ENCODE measurements around the gene AVPR1B.

The AVPR1B gene

DNA sequence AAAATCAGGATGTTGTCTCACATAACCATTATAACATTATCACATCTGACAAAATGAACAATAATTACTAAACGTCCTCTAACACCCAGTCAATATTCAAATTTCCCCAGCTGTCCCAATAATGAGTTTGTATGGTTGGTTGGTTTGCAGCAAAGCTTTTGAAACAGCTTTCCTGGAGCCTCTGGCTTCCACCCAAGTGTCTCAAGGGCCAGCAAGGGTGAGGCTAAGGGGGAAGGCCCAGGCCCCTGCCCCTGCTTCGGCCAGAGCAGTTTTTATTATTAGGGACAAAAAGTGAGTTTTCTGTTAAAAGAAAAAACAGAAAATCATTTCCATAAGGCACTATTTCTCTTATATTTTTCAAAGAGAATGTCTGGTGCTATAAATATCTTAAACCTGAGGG lies 19.1 kb upstream of the AVPR1B start:
- H3K4me1 ChIP-seq, result no peaks in the 10 kb centered on the region
- H3K4me3 ChIP-seq (ENCODE audit: low read depth, low read length), result no peak overlapping the region
- no peaks in the 10 kb centered on the region for H3K36me3 ChIP-seq
- TF ChIP-seq, protein P1, sequence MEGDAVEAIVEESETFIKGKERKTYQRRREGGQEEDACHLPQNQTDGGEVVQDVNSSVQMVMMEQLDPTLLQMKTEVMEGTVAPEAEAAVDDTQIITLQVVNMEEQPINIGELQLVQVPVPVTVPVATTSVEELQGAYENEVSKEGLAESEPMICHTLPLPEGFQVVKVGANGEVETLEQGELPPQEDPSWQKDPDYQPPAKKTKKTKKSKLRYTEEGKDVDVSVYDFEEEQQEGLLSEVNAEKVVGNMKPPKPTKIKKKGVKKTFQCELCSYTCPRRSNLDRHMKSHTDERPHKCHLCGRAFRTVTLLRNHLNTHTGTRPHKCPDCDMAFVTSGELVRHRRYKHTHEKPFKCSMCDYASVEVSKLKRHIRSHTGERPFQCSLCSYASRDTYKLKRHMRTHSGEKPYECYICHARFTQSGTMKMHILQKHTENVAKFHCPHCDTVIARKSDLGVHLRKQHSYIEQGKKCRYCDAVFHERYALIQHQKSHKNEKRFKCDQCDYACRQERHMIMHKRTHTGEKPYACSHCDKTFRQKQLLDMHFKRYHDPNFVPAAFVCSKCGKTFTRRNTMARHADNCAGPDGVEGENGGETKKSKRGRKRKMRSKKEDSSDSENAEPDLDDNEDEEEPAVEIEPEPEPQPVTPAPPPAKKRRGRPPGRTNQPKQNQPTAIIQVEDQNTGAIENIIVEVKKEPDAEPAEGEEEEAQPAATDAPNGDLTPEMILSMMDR (IDR thresholded peaks at IDR 0.05; ENCODE audit: low read depth, low read length), result no peak
- DNase-seq, result no peak
- H3K9me3 ChIP-seq, result no peaks in the 10 kb centered on the region
- H3K27me3 ChIP-seq, result peaks cover 8% of the 10 kb centered on the region

DNA sequence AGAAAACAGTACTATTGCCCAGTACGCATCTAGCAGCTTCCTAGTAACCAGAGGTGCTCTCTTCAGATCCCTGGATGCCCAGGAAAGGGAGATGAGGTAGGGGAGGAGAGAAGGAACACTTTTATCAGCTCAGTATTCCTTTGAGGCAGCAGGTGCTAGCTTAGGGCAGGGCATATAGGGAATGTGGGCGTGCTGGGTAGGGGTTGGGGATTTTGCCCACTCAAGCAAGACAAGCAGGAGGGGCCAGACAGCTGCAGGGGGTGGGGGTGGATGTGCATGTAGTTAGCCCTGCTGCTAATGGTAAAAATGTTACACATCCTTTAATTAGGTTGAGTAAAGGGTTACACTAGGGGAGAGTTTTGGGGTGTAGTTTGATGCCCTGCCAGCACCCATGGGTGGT lies 18.1 kb upstream of the AVPR1B start:
- Histone ChIP-seq H3K4me3 (ENCODE audit: low read depth, low read length) (no peak overlapping the region), H3K36me3 (no peaks in the 10 kb centered on the region), H3K4me1 (no peaks in the 10 kb centered on the region), H3K9me3 (no peaks in the 10 kb centered on the region), H3K27me3 (peaks cover 5% of the 10 kb centered on the region; the same call in 1 of the 2 replicates)
- no peak for DNase-seq
- TF ChIP-seq, protein P1 (IDR thresholded peaks at IDR 0.05; ENCODE audit: low read depth, low read length), result no peak

DNA sequence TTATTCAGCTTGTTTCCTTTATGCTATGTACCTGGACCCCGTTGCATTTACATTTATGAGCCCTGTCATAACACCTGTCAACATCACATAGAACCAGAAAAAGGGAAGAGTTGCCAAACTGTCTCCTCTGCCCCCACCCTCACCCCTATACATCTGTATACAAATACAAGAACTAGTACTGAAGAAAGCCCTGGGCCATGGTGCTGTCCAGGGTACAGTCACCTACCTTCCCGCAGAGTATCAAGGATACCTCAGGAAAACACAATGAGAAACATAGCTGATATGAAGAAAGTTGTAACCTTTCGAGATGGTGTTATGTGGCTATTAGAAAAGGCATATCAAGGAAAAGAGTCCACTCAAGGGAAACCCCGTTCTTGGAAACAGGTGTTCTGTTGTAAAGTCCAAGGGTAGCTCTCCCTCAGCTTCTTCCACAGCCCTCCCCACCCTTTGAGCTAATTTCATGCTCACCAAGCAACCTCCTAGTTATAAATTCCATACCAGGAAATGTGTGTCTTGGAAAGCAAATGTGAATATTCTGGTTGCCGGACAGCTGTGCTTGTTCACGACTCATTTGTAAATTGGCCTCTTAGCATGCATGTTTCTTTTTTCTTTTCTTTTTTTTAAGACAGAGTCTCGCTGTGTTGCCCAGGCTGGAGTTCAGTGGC lies 16.7 kb upstream of the AVPR1B start:
- Histone ChIP-seq H3K4me3 (ENCODE audit: low read depth, low read length) (no peak overlapping the region), H3K9me3 (no peaks in the 10 kb centered on the region), H3K36me3 (no peaks in the 10 kb centered on the region), H3K27me3 (no peaks in the 10 kb centered on the region), H3K4me1 (no peaks in the 10 kb centered on the region)
- no peak for DNase-seq
- TF ChIP-seq, protein P1 (IDR thresholded peaks at IDR 0.05; ENCODE audit: low read depth, low read length), result no peak

DNA sequence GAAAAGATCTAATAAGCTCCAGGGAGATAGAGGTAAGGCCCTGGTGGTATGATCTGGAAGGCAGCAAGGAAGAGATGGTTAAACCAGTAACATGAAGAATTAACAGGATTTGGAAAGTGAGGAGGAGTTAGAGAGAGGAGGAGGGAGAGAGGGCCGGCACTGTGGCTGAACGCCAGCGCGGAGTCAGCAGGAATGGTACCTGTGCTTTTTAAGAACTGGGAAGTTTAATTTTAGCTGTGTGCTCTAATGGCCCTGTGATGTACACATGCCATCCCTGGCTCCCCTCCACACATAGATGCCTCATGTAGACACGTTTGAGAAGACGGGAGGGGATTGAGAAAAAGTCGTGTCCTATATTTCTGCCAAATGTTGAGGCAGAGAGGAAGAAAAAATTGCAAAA lies 13.8 kb upstream of the AVPR1B start:
- Histone ChIP-seq H3K9me3 (no peaks in the 10 kb centered on the region), H3K36me3 (no peaks in the 10 kb centered on the region), H3K27me3 (peaks cover 20% of the 10 kb centered on the region), H3K4me3 (ENCODE audit: low read depth, low read length) (no peak overlapping the region), H3K4me1 (no peaks in the 10 kb centered on the region)
- TF ChIP-seq, protein P1 (IDR thresholded peaks at IDR 0.05; ENCODE audit: low read depth, low read length), result no peak
- no peak for DNase-seq

DNA sequence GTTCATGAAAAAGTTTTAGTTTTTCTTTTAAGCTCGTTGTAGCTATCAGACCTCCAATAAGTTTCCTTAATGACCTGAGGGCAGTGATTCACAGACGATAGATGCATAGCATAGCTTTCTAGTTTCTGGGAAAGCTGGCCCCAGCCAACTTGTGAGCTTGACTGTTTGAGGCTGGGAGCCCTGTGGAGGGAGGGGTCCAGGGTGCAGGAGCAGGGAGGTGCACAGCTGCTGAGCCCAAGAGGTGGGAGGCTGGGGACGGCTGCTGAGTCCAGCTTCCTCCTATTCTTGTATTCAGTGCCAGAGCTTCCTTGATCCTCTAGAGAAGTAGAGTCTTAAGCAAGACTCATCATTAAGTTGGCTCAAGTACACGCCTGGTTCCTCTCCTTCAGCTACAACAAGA lies 11.0 kb upstream of the AVPR1B start:
- H3K4me3 ChIP-seq (ENCODE audit: low read depth, low read length), result no peak overlapping the region
- peaks cover 20% of the 10 kb centered on the region for H3K27me3 ChIP-seq
- no peak for DNase-seq
- H3K9me3 ChIP-seq, result no peaks in the 10 kb centered on the region
- TF ChIP-seq, protein P1 (IDR thresholded peaks at IDR 0.05; ENCODE audit: low read depth, low read length), result no peak
- no peaks in the 10 kb centered on the region for H3K36me3 ChIP-seq
- no peaks in the 10 kb centered on the region for H3K4me1 ChIP-seq

DNA sequence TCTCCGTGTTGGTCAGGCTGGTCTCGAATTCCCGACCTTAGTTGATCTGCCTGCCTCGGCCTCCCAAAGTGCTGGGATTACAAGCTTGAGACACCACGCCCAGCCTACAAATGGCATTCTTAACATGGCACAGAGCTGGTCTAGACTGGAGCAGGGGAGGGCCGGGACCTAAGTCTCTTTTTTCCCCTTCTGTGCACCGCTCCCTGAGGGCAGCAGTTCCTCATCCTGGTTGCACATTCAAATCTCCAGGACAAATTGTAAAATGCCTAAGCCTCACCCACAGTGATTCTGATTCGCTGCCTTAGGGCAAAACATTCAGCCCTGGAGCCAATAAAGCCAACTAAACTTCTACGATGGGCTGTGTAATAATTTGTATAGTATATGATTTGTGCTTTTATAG lies 10.1 kb upstream of the AVPR1B start:
- no peak for DNase-seq
- Histone ChIP-seq H3K9me3 (no peaks in the 10 kb centered on the region), H3K27me3 (peaks cover 20% of the 10 kb centered on the region), H3K4me3 (ENCODE audit: low read depth, low read length) (no peak overlapping the region), H3K36me3 (no peaks in the 10 kb centered on the region), H3K4me1 (no peaks in the 10 kb centered on the region)
- TF ChIP-seq, protein P1 (IDR thresholded peaks at IDR 0.05; ENCODE audit: low read depth, low read length), result no peak
